GM19452 (cell line): ENCODE measurements around the gene HPF1.
"Not testable (repeated sequence)": the region's sequence is repeated elsewhere in the genome, so short reads cannot be mapped to it uniquely, and the experiment has no call there.

Experiments used
- ATAC-seq: cut with Tn5 transposase; IDR thresholded peaks from one replicate; pipeline ENCODE4 v1.9.1; 2021; ENCODE audit not compliant: unreplicated experiment

HPF1 gene

GRCh38 chr4:169741569-169741968 is 16.2 kb downstream of the HPF1 start:
- no peak for ATAC-seq

- not testable (repeated sequence) for ATAC-seq
These were observed 19.1 kb downstream of the HPF1 start for GRCh38 chr4:169738604-169739003.

DNA sequence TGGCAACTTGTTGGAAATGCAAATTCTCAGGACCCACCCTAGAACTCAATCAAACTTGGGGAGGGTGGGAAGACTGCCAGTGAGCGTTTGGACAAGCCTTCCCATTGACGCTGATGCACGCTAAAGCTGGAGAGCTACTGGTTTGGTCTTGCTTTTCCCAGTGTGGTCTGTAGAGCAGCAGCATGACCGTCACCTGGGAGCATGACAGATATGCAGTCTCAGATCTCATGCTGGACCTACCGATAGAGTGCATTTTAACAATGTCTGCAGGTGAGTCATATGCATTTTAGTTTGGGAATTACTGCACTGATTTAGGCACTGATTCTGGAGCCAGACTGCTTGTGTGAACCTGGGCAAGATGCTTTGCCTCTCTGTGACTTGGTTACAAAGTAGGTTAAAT is 27.2 kb downstream of the HPF1 start:
- ATAC-seq = no peak

DNA sequence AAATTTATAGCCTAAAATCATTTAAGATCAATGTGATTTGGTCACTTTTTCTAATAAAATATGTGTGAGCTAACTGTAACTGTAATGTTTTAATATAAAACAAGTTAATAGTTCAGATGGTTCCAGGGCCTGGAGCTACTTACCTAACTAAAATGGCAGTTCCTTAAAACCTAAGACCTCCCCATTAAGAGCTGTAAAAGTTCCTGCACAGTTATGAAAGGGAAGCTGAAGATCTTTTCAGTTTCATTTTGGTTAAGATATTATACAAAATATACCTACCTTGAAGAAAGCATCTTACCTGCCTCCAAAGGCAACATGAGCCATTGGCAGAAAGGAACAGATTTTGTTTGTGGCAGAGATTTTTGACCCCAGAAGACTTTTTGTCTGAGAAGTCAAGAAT is 30.1 kb downstream of the HPF1 start:
- ATAC-seq = no peak

- no peak for ATAC-seq
These were observed 33.5 kb downstream of the HPF1 start for GRCh38 chr4:169724260-169724659.

DNA sequence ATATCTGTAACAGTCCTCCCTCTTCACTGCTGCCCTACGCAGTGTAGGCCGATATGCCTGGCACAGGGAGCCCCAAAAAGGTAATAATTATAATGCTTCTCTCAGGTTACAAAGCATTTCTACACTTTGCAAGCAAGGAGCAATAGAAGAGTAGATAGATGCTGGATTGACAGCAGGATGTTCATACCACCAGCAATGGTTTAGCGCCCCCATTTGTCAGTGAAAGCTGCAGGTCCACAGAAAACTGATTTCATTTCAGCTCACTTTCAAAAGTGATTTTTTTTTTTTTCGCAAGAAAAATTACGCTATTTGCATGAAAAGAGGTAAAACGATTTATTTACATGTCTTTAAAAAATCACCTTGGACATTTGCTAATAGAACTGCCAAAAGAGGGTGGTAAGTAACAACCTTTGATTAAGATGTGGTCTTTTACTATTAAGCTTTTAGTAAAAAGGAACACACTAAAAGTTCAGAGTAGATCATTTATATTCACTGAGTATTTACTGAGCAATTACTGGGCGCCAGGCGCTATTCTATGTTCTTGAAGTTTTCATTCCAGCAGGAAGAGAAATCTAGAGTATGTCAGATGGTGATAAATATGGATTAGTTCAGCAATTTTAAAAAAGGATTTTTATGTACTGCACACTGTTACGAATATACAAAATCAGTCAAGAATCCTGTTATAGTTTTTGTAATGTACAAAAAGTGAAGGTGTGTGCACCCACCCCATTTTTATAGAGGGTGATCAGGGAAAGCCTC is 34.4 kb downstream of the HPF1 start:
- ATAC-seq = no peak

DNA sequence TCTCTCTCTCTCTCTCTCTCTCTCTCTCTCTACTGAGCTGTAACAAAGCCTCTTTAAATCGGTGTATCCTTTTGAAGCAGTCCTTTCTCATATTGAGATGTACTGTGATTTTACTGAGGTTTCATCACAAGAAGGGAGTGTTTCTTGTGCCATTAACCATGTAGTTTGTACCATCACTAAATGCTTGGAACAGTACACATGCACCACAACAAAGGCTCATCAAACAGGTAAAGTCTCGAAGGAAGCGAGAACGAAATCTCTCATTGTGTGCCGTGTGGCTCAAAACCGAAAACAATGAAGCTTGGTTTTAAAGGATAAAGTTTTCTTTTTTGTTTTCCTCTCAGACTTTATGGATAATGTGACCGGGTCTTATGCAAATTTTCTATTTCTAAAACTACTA is 37.2 kb downstream of the HPF1 start:
- no peak for ATAC-seq

DNA sequence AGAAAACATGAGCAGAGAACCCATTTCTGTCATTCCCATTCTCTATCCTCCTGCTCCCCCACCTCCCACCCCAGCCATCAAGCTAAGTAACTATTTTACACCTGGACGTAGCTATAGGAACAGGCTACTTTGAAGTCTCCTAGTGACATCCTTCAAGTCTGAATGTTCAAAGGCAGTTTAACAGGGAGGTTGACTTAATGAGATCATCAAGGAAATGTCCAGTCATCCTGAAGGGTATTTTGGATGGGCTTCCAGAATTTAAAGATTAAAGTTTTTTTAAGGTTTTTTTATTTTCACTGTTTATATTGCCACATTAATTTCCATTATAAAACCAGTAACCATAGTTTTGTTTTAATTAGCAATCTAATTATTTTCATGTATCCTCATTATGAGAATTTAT is 41.1 kb downstream of the HPF1 start:
- no peak for ATAC-seq

DNA sequence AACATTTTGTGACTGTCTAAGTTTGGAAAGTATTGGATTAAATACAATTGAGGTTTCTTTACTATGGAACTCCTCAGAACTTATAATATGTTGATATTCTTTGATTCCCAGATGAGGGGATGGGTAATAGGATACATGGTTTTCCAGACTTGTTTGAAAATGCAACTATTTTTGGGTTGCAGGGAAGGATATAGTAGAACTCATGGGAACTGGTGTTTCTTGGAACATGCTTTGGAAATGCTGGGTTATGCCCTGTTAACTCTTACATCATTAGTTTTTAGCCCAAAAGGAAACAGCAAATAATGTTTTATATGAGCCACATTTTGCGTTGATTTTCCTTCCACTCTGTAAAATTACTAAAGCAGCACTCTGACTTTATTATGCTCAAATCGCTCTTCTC is 41.9 kb downstream of the HPF1 start:
- no peak for ATAC-seq

DNA sequence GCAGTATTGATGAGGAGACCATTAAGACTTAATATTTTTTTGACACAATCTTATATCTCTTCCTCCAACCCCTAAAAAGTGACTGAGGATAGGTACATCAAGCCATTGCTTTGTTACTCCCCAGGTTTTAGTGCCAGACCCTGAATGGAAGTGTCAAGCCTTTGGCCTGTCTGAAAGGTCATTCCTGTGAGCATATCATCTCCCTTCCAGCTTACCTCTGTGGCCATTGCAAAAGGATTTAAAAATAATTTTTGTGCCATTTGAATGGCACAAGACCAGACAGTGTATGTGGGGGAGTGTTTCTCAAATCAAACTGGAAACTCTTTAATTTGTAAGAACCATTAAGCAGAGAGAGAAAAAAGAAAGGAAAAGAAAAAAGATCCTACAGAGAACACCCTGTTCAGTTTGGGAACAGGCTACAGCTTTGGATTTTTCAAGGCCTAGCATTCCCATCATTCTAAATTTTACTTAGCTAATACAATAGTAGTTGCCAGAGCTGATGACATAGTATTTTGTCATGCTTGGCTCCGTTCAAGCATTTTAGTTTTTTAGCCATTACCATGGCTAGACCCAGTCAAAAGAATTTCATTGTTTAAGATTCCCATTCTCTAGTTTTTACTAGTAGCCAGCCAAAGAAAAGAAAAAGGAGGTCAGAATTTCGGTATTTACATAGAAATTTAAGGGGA is 49.6 kb downstream of the HPF1 start:
- no peak for ATAC-seq

- no peak for ATAC-seq
These were observed 59.4 kb downstream of the HPF1 start for GRCh38 chr4:169698331-169698730.

DNA sequence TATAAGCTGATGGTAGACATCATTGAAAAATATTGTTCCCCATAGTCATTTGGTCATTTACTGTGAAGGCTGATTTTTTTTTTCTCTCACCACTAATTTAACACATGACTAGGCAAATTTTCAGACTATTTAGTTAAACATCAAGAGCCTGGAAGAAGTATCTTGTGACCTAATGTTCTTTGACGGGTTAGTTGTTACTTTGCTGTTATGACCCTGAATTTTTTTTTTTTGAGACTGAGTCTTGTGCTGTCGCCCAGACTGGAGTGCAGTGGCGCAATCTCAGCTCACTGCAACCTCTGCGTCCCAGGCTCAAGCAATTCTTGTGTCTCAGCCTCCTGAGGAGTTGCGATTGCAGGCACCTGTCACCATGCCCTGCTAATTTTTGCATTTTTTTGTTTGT is 67.0 kb downstream of the HPF1 start:
- no peak for ATAC-seq

DNA sequence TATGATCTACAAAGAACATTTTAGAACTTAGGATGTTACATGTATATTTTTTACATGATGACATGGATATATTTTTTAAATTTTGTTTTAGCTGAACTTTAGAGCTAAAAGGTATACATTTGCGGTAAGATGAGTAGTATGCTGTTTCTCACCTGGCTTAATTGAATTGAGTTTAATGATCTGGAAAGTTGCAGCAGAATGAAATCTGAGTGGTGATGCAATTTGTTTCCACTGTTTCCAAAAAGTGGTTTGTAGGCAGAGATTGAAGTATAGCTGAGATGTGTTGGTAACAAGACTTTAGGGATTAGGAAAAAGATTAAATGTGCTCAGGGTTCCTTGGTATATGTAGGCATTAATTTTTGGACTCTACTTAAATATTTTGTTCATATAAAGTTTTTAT is 68.1 kb downstream of the HPF1 start:
- no peak for ATAC-seq

DNA sequence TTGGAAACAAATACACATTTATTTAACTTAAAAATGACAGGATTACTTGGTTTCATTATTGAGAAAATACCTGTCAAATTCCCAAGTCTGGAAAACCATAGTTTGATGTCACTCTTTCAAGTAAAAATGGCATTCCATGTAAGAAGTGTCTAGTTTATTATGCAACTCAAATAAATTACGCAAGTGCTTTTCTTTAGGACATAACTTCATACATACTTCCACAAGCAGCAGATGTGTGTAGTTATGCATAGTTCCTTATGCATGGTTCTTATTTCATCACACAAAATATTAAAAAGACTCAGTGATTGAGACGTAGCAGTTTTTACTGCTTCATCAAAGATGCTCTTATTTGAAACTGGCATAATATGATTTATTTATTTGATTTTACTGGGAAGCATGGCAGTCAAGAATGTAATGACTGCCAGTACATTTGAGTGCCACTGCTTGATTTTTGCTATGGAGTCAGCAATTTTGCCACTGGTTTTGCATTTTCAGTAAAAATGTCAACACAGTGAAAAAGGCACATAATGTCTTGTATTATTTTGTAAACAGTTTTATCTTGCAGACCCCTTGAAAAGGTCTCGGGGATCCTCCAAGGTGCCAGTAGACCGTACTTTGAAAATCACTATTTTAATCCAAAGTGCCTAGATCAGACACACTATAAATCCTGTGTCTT is 75.2 kb downstream of the HPF1 start:
- ATAC-seq = no peak
